DND-41 (cell line): ENCODE data around the gene KCNC4.

Experiments used
- ATAC-seq: fragments of 200-7000 bp; cut with Tn5 transposase; 3 replicates; pipeline ENCODE4 v1.9.1; 2021; ENCODE audit warnings: low read depth; ENCODE audit not compliant: insufficient read depth
- DNase-seq: peaks from one replicate; pipeline ENCODE4 v3.0.0-alpha.2; 2020
- H2AFZ ChIP-seq: 2 replicates; pipeline ENCODE4 v1.6.0; 2012; ENCODE audit warnings: low read depth, low read length
- H3K27ac ChIP-seq: 2 replicates; pipeline ENCODE4 v1.5.1; 2012; ENCODE audit warnings: low read length, inconsistent platforms
- H3K27me3 ChIP-seq: fragments of 200-600 bp; sonication (generic); 2 replicates; pipeline ENCODE4 v1.6.0; 2012; ENCODE audit warnings: low read length, mild to moderate bottlenecking, inconsistent platforms; ENCODE audit not compliant: insufficient read depth, poor library complexity
- H3K36me3 ChIP-seq: 2 replicates; pipeline ENCODE4 v1.5.1; 2012; ENCODE audit warnings: low read length, inconsistent platforms; ENCODE audit not compliant: insufficient read depth
- H3K4me1 ChIP-seq: 2 replicates; pipeline ENCODE4 v1.5.1; 2012; ENCODE audit warnings: mild to moderate bottlenecking, low read length; ENCODE audit not compliant: insufficient read depth
- H3K4me2 ChIP-seq: 2 replicates; pipeline ENCODE4 v1.6.0; 2012; ENCODE audit warnings: mild to moderate bottlenecking, moderate library complexity, low read length, inconsistent platforms; ENCODE audit not compliant: insufficient read depth
- H3K4me3 ChIP-seq, 2 experiments: fragments of 200-600 bp in 1 of 2; shearing (Covaris generic) in 1 of 2; 2 replicates each; pipeline ENCODE4 v1.5.1; 2012 to 2016; ENCODE audit warnings: inconsistent platforms in 2 of 2, low read length in 2 of 2, mild to moderate bottlenecking in 2 of 2, low read depth in 1 of 2, moderate library complexity in 1 of 2
- H3K79me2 ChIP-seq: 2 replicates; pipeline ENCODE4 v1.6.0; 2012; ENCODE audit warnings: low read length, inconsistent platforms; ENCODE audit not compliant: insufficient read depth
- H3K9ac ChIP-seq: 2 replicates; pipeline ENCODE4 v1.6.0; 2012; ENCODE audit warnings: low read depth, mild to moderate bottlenecking, inconsistent platforms, low read length, moderate library complexity
- H3K9me3 ChIP-seq: 2 replicates; pipeline ENCODE4 v1.5.1; 2012; ENCODE audit warnings: low read length, moderate library complexity, mild to moderate bottlenecking, inconsistent platforms; ENCODE audit not compliant: insufficient read depth, severe bottlenecking
- H4K20me1 ChIP-seq: 2 replicates; pipeline ENCODE4 v1.6.0; 2012; ENCODE audit warnings: low read length; ENCODE audit not compliant: insufficient read depth
- EZH2 ChIP-seq: IDR thresholded peaks from 3 replicates; pipeline ENCODE4 v1.6.1; 2012; ENCODE audit warnings: borderline replicate concordance, low read depth, mild to moderate bottlenecking, moderate library complexity, low read length, inconsistent platforms; ENCODE audit not compliant: severe bottlenecking
- TF ChIP-seq, protein P1 (sequence below): IDR thresholded peaks from 2 replicates; pipeline ENCODE4 v1.5.1; 2012; ENCODE audit warnings: borderline replicate concordance, low read length, moderate library complexity, mild to moderate bottlenecking; ENCODE audit not compliant: poor library complexity, severe bottlenecking; ENCODE audit errors: extremely low read depth

The KCNC4 gene

DNA sequence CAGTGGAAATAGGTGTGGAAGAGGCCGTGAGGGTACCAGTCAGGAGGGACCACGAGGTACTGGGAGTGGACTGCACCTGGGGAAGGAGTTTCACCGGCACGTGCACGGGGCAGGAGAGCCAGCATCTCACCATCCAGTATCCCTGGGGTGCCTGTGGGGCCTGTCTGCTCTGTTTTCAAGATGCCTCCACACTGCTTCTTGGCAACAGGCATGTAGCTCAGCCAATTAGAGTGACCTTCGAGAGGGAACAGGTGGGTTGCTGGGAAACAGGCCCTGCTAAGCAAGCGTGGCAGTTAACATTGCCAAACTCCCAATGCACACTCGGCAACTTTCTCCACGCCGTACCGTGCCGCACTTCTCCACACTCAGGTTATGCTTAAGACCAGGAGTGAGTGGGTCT is 17.7 kb downstream of the KCNC4 start:
- ATAC-seq (no peak), DNase-seq (no peak)
- no peak overlapping the region for H3K4me3 ChIP-seq
- no peak overlapping the region for H3K4me2 ChIP-seq
- no peak overlapping the region for H2AFZ ChIP-seq
- no peak for TF ChIP-seq EZH2
- TF ChIP-seq, protein P1, sequence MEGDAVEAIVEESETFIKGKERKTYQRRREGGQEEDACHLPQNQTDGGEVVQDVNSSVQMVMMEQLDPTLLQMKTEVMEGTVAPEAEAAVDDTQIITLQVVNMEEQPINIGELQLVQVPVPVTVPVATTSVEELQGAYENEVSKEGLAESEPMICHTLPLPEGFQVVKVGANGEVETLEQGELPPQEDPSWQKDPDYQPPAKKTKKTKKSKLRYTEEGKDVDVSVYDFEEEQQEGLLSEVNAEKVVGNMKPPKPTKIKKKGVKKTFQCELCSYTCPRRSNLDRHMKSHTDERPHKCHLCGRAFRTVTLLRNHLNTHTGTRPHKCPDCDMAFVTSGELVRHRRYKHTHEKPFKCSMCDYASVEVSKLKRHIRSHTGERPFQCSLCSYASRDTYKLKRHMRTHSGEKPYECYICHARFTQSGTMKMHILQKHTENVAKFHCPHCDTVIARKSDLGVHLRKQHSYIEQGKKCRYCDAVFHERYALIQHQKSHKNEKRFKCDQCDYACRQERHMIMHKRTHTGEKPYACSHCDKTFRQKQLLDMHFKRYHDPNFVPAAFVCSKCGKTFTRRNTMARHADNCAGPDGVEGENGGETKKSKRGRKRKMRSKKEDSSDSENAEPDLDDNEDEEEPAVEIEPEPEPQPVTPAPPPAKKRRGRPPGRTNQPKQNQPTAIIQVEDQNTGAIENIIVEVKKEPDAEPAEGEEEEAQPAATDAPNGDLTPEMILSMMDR = no peak
- no peak overlapping the region for H3K9ac ChIP-seq
- no peaks in the 10 kb centered on the region for H3K79me2 ChIP-seq
- H4K20me1 ChIP-seq = peaks cover 25% of the 10 kb centered on the region
- H3K9me3 ChIP-seq = no peaks in the 10 kb centered on the region
- H3K36me3 ChIP-seq = peaks cover 76% of the 10 kb centered on the region
- no peaks in the 10 kb centered on the region for H3K4me1 ChIP-seq
- H3K27ac ChIP-seq = no peak overlapping the region
- no peaks in the 10 kb centered on the region for H3K27me3 ChIP-seq

DNA sequence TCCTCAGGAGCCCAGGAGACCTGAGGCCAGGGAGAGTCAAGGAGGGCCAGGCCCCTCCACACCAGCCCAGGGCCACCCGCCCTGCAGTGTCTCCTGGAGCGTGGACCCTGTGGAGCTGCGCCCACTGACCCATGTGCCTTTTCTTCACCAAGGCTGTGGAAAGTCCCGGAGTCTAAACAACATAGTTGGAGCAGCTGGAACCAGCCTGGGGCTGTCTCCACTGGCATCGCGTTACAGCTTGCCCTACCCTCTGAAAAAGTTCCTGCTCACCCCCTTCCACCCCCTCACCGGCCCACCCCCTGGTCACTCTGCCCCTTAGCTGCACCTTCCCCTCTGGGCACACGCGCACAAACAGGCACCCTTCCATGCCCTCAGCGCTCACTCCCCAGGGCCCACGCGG is 18.3 kb downstream of the KCNC4 start:
- Histone ChIP-seq H3K9me3 (no peaks in the 10 kb centered on the region), H3K27ac (no peak overlapping the region), H3K4me3 (no peak overlapping the region), H3K79me2 (no peaks in the 10 kb centered on the region), H3K4me2 (no peak overlapping the region), H3K27me3 (no peaks in the 10 kb centered on the region), H4K20me1 (peaks cover 25% of the 10 kb centered on the region), H3K9ac (no peak overlapping the region), H3K4me1 (no peaks in the 10 kb centered on the region), H2AFZ (no peak overlapping the region), H3K36me3 (peaks cover 76% of the 10 kb centered on the region)
- ATAC-seq (no peak), DNase-seq (no peak)
- TF ChIP-seq EZH2 = no peak

DNA sequence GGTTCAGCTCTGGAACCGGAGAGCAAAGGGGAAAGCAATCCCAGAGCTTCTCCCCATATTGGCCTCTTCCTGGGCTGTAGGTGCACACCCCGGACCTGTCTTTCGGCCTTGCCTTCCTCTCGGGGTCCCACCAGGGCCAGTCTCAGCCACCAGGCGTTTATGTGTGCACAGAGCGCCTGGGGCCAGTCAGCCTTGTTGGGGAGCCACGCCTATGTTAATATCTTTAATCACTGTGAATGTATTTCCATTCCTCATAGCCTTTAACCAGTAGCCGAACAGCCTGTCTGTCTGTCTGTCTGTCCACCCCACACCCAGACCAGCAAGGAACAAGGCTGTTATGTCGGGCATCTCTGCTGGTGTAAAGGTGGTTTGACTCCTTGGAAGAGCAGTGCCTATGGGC is 18.8 kb downstream of the KCNC4 start:
- H3K9me3 ChIP-seq = no peaks in the 10 kb centered on the region
- no peaks in the 10 kb centered on the region for H3K4me1 ChIP-seq
- no peak for DNase-seq
- no peak overlapping the region for H3K9ac ChIP-seq
- TF ChIP-seq, protein P1 = no peak
- no peak for TF ChIP-seq EZH2
- no peak for ATAC-seq
- H3K4me2 ChIP-seq = no peak overlapping the region
- H2AFZ ChIP-seq = no peak overlapping the region
- no peak overlapping the region for H3K27ac ChIP-seq
- H3K79me2 ChIP-seq = no peaks in the 10 kb centered on the region
- H4K20me1 ChIP-seq = peaks cover 25% of the 10 kb centered on the region
- H3K27me3 ChIP-seq = no peaks in the 10 kb centered on the region
- no peak overlapping the region for H3K4me3 ChIP-seq
- H3K36me3 ChIP-seq = peaks cover 72% of the 10 kb centered on the region

DNA sequence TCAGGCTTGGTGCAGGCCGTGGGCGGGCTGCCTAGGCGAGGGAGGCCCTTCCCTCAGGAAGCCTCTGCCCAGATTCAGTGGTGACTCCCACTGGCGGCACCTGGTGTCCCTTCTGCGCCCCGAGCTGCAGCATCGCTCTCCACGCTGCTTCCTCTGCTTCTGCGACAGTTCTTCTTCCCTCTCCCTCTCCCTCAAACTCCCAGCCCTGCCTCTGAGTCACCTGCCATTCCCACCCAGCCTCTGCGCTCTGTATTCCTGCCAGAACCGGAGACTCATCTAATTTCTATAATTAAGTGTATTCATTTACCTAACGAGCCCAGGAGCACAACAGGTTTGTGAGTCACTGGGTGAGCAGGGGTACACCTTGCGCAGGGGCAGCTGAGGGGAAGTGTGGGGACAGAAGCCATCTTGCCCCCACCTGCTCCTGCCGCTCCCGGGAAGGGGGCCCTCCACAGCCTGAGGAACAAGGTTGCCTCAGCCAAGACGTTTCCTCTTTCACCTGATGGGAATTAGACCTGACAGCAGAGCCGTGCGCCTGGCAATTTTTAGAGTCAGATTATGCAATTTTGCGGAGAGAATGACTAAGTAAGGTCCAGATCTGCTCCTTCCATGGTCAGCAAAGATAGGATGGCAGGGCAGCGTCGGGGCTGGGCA is 19.4 kb downstream of the KCNC4 start:
- no peak for TF ChIP-seq EZH2
- TF ChIP-seq, protein P1 = no peak
- Histone ChIP-seq H3K9me3 (no peaks in the 10 kb centered on the region), H3K27me3 (no peaks in the 10 kb centered on the region), H3K4me1 (no peaks in the 10 kb centered on the region), H4K20me1 (peaks cover 27% of the 10 kb centered on the region), H3K4me3 (no peak overlapping the region), H2AFZ (no peak overlapping the region), H3K79me2 (no peaks in the 10 kb centered on the region), H3K27ac (no peak overlapping the region), H3K4me2 (no peak overlapping the region), H3K36me3 (peaks cover 72% of the 10 kb centered on the region), H3K9ac (no peak overlapping the region)
- DNase-seq (no peak), ATAC-seq (no peak)
